GM23338 (cell line): ENCODE data around the gene WTIP. TPM values are rescaled to one million over a fixed set of nuclear protein-coding genes. Genes with fewer than 3 reads are reported as not detected.

ENCODE experiments used
- ATAC-seq: fragments of 200-7000 bp; cut with Tn5 transposase; 3 replicates; pipeline ENCODE4 v1.9.1; 2020
- DNase-seq: peaks from one replicate; pipeline ENCODE4 v3.0.0-alpha.2; 2015; ENCODE audit warnings: low spot score
- H2AFZ ChIP-seq: fragments of 200-600 bp; sonication (generic); 2 replicates; pipeline ENCODE4 v1.8.0; 2016; ENCODE audit warnings: antibody characterized with exemption, mild to moderate bottlenecking, moderate library complexity
- H3F3A ChIP-seq: fragments of 200-600 bp; sonication (generic); replicated peaks from 2 replicates; pipeline ENCODE4 v1.8.0; 2017; ENCODE audit warnings: antibody characterized with exemption, mixed run types, low read depth
- H3K27ac ChIP-seq: fragments of 200-600 bp; sonication (generic); 2 replicates; pipeline ENCODE4 v1.6.1; 2016; ENCODE audit warnings: low read depth
- H3K27me3 ChIP-seq: fragments of 200-600 bp; sonication (generic); 2 replicates; pipeline ENCODE4 v1.8.0; 2016; ENCODE audit warnings: mild to moderate bottlenecking, mixed run types, moderate library complexity; ENCODE audit not compliant: insufficient read depth
- H3K36me3 ChIP-seq: fragments of 200-600 bp; sonication (generic); 2 replicates; pipeline ENCODE4 v1.8.0; 2016; ENCODE audit warnings: mild to moderate bottlenecking; ENCODE audit not compliant: insufficient read depth
- H3K4me1 ChIP-seq: fragments of 200-600 bp; sonication (generic); 2 replicates; pipeline ENCODE4 v1.8.0; 2016; ENCODE audit warnings: mild to moderate bottlenecking, moderate library complexity; ENCODE audit not compliant: insufficient read depth
- H3K4me2 ChIP-seq: fragments of 200-600 bp; sonication (generic); 2 replicates; pipeline ENCODE4 v1.7.1; 2017; ENCODE audit warnings: mixed run types
- H3K4me3 ChIP-seq: fragments of 200-600 bp; sonication (generic); 2 replicates; pipeline ENCODE4 v1.6.1; 2016; ENCODE audit warnings: mixed run types
- H3K79me2 ChIP-seq: fragments of 200-600 bp; sonication (generic); replicated peaks from 2 replicates; pipeline ENCODE4 v1.8.0; 2017; ENCODE audit warnings: mild to moderate bottlenecking; ENCODE audit not compliant: insufficient read depth
- H3K9me2 ChIP-seq: fragments of 200-600 bp; sonication (generic); 2 replicates; pipeline ENCODE4 v1.8.0; 2017; ENCODE audit not compliant: insufficient read depth
- H4K20me1 ChIP-seq: fragments of 200-600 bp; sonication (generic); replicated peaks from 2 replicates; pipeline ENCODE4 v1.8.0; 2017; ENCODE audit warnings: mild to moderate bottlenecking; ENCODE audit not compliant: insufficient read depth
- H3K27ac Mint-ChIP-seq: 2 replicates; pipeline ENCODE4 v1.8.0; 2020; ENCODE audit warnings: inconsistent platforms, mild to moderate bottlenecking, moderate library complexity, mixed read lengths
- H3K27me3 Mint-ChIP-seq: 3 replicates; pipeline ENCODE4 v1.8.0; 2022; ENCODE audit warnings: low read depth, mild to moderate bottlenecking, moderate library complexity, mixed read lengths, inconsistent platforms; ENCODE audit not compliant: insufficient read depth, poor library complexity
- H3K36me3 Mint-ChIP-seq: 3 replicates; pipeline ENCODE4 v1.8.0; 2021; ENCODE audit warnings: low read depth, mild to moderate bottlenecking, inconsistent platforms, moderate library complexity, mixed read lengths
- H3K4me1 Mint-ChIP-seq: 3 replicates; pipeline ENCODE4 v1.8.0; 2020; ENCODE audit warnings: mild to moderate bottlenecking, inconsistent platforms, mixed read lengths
- H3K4me3 Mint-ChIP-seq: 3 replicates; pipeline ENCODE4 v1.8.0; 2021; ENCODE audit warnings: moderate library complexity, mild to moderate bottlenecking, inconsistent platforms, mixed read lengths
- H3K9me3 Mint-ChIP-seq: 3 replicates; pipeline ENCODE4 v1.8.0; 2020; ENCODE audit warnings: moderate library complexity, mild to moderate bottlenecking, inconsistent platforms, mixed read lengths
- CREB1 ChIP-seq: fragments of 250-450 bp; sonication (Bioruptor Pico); IDR thresholded peaks from 2 replicates; pipeline ENCODE4 v1.5.0; 2020; ENCODE audit warnings: low read depth, mild to moderate bottlenecking, moderate library complexity
- EZH2 ChIP-seq: fragments of 200-600 bp; sonication (generic); IDR thresholded peaks from one replicate; pipeline ENCODE4 v1.8.0; 2017; ENCODE audit warnings: antibody characterized with exemption, mild to moderate bottlenecking, low read depth; ENCODE audit not compliant: unreplicated experiment
- EZH2phosphoT487 ChIP-seq: fragments of 200-600 bp; sonication (generic); IDR thresholded peaks from one replicate; pipeline ENCODE4 v1.8.1; 2018; ENCODE audit warnings: antibody characterized with exemption; ENCODE audit not compliant: unreplicated experiment
- POLR2AphosphoS5 ChIP-seq: IDR thresholded peaks from 2 replicates; pipeline ENCODE4 v1.6.1; 2016; ENCODE audit warnings: antibody characterized with exemption, low read depth
- STAT1 ChIP-seq: IDR thresholded peaks from one replicate; pipeline ENCODE4 v1.6.1; 2016; ENCODE audit warnings: antibody characterized with exemption; ENCODE audit not compliant: unreplicated experiment
- polyA plus RNA-seq: library from polyadenylated mRNA; unstranded; fragments of >200 nt; fragmentation: Nextera tagmentation; extraction: Ambion mirVana; gene quantifications from 2 replicates; pipeline ENCODE4 v1.2.1, GENCODE V29; 2016
- total RNA-seq: library from RNA; depleted of rRNA; stranded (reverse); fragments of >200 nt; shearing (Covaris generic); gene quantifications from 2 replicates; pipeline ENCODE4 v1.2.3, GENCODE V29; 2014
- TF ChIP-seq, protein P1 (sequence below), 2 experiments: fragments of 200-600 bp in 1 of 2; sonication (generic) in 1 of 2; conservative IDR thresholded peaks; 2 replicates each; pipeline versions ENCODE4 v1.5.1 to v1.6.1; 2016 to 2017; ENCODE audit warnings: antibody characterized with exemption in 2 of 2, low read depth in 2 of 2, mild to moderate bottlenecking in 2 of 2, moderate library complexity in 1 of 2
- TF ChIP-seq, protein P2 (sequence below): IDR thresholded peaks from 2 replicates; pipeline ENCODE4 v1.6.1; 2016; ENCODE audit warnings: antibody characterized with exemption

WTIP gene
- total and polyA plus RNA-seq, 2 experiments from 2014 or later: 0.47 to 8.9 TPM

DNA sequence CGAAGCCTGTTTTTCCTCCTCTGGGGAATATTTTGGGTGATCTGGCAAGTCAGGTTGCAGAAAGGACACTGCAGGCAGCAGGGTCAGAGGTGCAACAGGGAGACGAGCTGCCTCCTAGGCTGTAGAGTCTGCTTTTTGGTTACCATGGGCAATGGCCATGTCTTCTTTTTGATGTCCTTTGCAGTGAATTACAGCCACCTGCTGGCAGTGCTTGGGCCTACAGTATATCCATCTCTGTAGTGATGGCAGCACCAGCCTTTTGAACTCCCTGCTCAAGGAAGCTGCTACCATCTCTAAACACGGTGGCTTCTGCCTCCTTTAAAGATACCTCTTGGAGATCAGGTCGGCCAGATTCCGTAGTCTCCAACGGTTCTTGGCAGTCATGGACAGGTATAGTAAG lies 73.9 kb downstream of the WTIP start:
- H3K4me1 ChIP-seq: peaks cover 12% of the 10 kb centered on the region
- DNase-seq (peak; percentile 67), ATAC-seq (peak; percentile 81)
- no peaks in the 10 kb centered on the region for H3F3A ChIP-seq
- TF ChIP-seq, protein P1, sequence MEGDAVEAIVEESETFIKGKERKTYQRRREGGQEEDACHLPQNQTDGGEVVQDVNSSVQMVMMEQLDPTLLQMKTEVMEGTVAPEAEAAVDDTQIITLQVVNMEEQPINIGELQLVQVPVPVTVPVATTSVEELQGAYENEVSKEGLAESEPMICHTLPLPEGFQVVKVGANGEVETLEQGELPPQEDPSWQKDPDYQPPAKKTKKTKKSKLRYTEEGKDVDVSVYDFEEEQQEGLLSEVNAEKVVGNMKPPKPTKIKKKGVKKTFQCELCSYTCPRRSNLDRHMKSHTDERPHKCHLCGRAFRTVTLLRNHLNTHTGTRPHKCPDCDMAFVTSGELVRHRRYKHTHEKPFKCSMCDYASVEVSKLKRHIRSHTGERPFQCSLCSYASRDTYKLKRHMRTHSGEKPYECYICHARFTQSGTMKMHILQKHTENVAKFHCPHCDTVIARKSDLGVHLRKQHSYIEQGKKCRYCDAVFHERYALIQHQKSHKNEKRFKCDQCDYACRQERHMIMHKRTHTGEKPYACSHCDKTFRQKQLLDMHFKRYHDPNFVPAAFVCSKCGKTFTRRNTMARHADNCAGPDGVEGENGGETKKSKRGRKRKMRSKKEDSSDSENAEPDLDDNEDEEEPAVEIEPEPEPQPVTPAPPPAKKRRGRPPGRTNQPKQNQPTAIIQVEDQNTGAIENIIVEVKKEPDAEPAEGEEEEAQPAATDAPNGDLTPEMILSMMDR (conservative IDR thresholded peaks at IDR 0.05; ENCODE audit: low read depth in 2 of 2): peak; percentile 50 to 77
- TF ChIP-seq STAT1: no peak
- Mint-ChIP-seq H3K27me3 (peaks cover 9% of the 10 kb centered on the region), H3K4me1 (peaks cover 8% of the 10 kb centered on the region; the same call in 2 of the 3 replicates), H3K36me3 (no peaks in the 10 kb centered on the region), H3K27ac (no peak overlapping the region), H3K9me3 (peaks cover 3% of the 10 kb centered on the region; the same call in 1 of the 3 replicates), H3K4me3 (no peak overlapping the region)
- H3K27ac ChIP-seq: no peak overlapping the region
- H3K36me3 ChIP-seq: no peaks in the 10 kb centered on the region
- H3K4me2 ChIP-seq: no peak overlapping the region
- no peaks in the 10 kb centered on the region for H3K9me2 ChIP-seq
- H3K27me3 ChIP-seq: no peaks in the 10 kb centered on the region
- H2AFZ ChIP-seq: no peak overlapping the region
- no peaks in the 10 kb centered on the region for H3K79me2 ChIP-seq
- no peaks in the 10 kb centered on the region for H4K20me1 ChIP-seq
- H3K4me3 ChIP-seq: no peak overlapping the region

DNA sequence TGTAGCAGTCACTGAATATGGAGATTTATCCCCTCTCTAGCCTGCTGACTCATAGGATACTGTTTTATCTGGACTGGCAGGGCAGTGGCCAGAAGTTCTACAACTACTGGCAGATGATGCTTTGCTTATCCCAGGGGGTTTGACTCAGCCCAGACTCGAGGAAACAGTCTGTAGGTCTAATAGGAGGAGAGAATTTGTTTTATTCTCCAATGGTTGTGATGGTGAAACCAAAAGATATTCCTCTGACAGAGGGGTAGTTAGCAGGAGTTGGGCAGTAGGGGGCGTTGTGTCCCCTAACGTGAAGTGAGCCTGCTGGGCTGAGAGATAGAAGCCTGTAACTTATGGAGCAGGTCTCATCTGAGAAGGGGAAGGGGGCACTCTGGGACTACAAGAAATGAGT lies 74.9 kb downstream of the WTIP start:
- H3K4me3 ChIP-seq: no peak overlapping the region
- Mint-ChIP-seq H3K4me1 (peaks cover 5% of the 10 kb centered on the region; the same call in 2 of the 3 replicates), H3K27ac (no peak overlapping the region), H3K27me3 (peaks cover 8% of the 10 kb centered on the region), H3K36me3 (no peaks in the 10 kb centered on the region), H3K4me3 (no peak overlapping the region), H3K9me3 (peaks cover 3% of the 10 kb centered on the region; the same call in 1 of the 3 replicates)
- DNase-seq: peak; percentile 75
- no peaks in the 10 kb centered on the region for H3F3A ChIP-seq
- H2AFZ ChIP-seq: no peak overlapping the region
- H3K36me3 ChIP-seq: no peaks in the 10 kb centered on the region
- H3K4me2 ChIP-seq: no peak overlapping the region
- TF ChIP-seq, protein P1 (conservative IDR thresholded peaks at IDR 0.05; ENCODE audit: low read depth in 2 of 2): peak; percentile 72 to 75
- no peak for TF ChIP-seq POLR2AphosphoS5
- H3K27ac ChIP-seq: no peak overlapping the region
- no peaks in the 10 kb centered on the region for H3K79me2 ChIP-seq
- no peaks in the 10 kb centered on the region for H3K27me3 ChIP-seq
- peaks cover 4% of the 10 kb centered on the region for H3K4me1 ChIP-seq
- no peaks in the 10 kb centered on the region for H3K9me2 ChIP-seq
- peak; percentile 90 for ATAC-seq
- H4K20me1 ChIP-seq: no peaks in the 10 kb centered on the region

DNA sequence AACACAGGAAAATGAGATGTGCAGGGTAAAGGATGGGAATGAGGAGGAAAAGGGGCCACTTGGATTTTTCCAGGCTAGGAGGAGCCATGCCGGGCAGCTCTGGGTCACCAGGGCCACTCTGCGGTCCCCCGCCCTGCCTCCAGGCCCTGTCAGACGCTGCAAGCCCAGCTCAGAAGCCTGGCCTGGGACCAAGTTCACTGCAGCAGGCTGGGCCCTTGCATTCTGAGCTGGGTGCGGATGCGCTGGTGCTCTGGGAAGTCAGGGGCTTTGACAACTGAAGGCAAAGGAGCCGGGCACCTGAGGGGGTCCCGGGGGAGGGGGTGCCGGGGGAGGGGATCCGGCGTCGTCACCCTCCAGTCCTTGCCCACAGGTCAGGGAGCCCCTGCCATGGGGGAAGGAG lies 77.5 kb downstream of the WTIP start:
- no peaks in the 10 kb centered on the region for H3K36me3 ChIP-seq
- H3K9me2 ChIP-seq: no peaks in the 10 kb centered on the region
- Mint-ChIP-seq H3K27ac (no peak overlapping the region), H3K9me3 (peaks cover 3% of the 10 kb centered on the region; the same call in 1 of the 3 replicates), H3K4me1 (no peaks in the 10 kb centered on the region; the same call in 2 of the 3 replicates), H3K36me3 (no peaks in the 10 kb centered on the region), H3K4me3 (no peak overlapping the region), H3K27me3 (peaks cover 6% of the 10 kb centered on the region)
- no peak overlapping the region for H3K4me2 ChIP-seq
- no peak for DNase-seq
- H2AFZ ChIP-seq: no peak overlapping the region
- no peak overlapping the region for H3K27ac ChIP-seq
- H3K27me3 ChIP-seq: no peaks in the 10 kb centered on the region
- no peaks in the 10 kb centered on the region for H3K79me2 ChIP-seq
- H3F3A ChIP-seq: no peaks in the 10 kb centered on the region
- ATAC-seq: no peak
- H4K20me1 ChIP-seq: no peaks in the 10 kb centered on the region
- no peak overlapping the region for H3K4me3 ChIP-seq
- H3K4me1 ChIP-seq: no peaks in the 10 kb centered on the region
- TF ChIP-seq EZH2 (no peak), CREB1 (CRISPR knock-in tag) (no peak), EZH2phosphoT487 (no peak)
- TF ChIP-seq, protein P2, sequence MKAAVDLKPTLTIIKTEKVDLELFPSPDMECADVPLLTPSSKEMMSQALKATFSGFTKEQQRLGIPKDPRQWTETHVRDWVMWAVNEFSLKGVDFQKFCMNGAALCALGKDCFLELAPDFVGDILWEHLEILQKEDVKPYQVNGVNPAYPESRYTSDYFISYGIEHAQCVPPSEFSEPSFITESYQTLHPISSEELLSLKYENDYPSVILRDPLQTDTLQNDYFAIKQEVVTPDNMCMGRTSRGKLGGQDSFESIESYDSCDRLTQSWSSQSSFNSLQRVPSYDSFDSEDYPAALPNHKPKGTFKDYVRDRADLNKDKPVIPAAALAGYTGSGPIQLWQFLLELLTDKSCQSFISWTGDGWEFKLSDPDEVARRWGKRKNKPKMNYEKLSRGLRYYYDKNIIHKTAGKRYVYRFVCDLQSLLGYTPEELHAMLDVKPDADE: no peak
